Tibial nerve (tissue), 4 donors: ENCODE results near the gene PNMA1. TPM values are rescaled to one million over a fixed set of nuclear protein-coding genes. Genes with fewer than 3 reads are reported as not detected.

Source experiments
- DNase-seq, 2 donors: peaks; one replicate each; pipeline ENCODE4 v3.0.0-alpha.2; 2019; ENCODE audit warnings: low spot score in 2 of 2
- H3K27ac ChIP-seq, 4 donors: fragments of 200-600 bp; sonication (generic) in 3 of 4; one replicate each; pipeline ENCODE4 v1.5.1; 2017 to 2019; ENCODE audit warnings: mild to moderate bottlenecking in 1 of 4
- H3K27me3 ChIP-seq, 2 donors: fragments of 200-600 bp; sonication (generic) in 1 of 2; one replicate each; pipeline versions ENCODE4 v1.5.1 to v1.6.0; 2017 to 2019
- H3K36me3 ChIP-seq, 3 donors: fragments of 200-600 bp; sonication (generic); one replicate each; pipeline ENCODE4 v1.5.1; 2018 to 2019
- H3K4me1 ChIP-seq, 4 donors: fragments of 200-600 bp; sonication (generic) in 3 of 4; one replicate each; pipeline ENCODE4 v1.5.1; 2017 to 2019
- H3K4me3 ChIP-seq, 4 donors: fragments of 200-600 bp; sonication (generic) in 3 of 4; one replicate each; pipeline ENCODE4 v1.5.1; 2017 to 2019; ENCODE audit warnings: mild to moderate bottlenecking in 1 of 4, moderate library complexity in 1 of 4
- H3K9me3 ChIP-seq, 4 donors: fragments of 200-600 bp; sonication (generic) in 3 of 4; one replicate each; pipeline ENCODE4 v1.5.1; 2017 to 2019
- CTCF ChIP-seq, 5 experiments: fragments of 200-600 bp in 3 of 5; fragments of 450-650 bp in 2 of 5; sonication (generic) in 3 of 5; IDR thresholded peaks; one replicate each; pipeline ENCODE4 v1.5.1; 2016 to 2019; ENCODE audit warnings: antibody characterized with exemption in 5 of 5, mild to moderate bottlenecking in 3 of 5, moderate library complexity in 2 of 5
- EP300 ChIP-seq, 2 donors: sonication (generic); formaldehyde crosslinking; IDR thresholded peaks; one replicate each; pipeline ENCODE4 v1.6.1; 2017; ENCODE audit warnings: antibody characterized with exemption in 2 of 2, mild to moderate bottlenecking in 1 of 2
- POLR2A ChIP-seq, 2 donors: fragments of 450-650 bp; IDR thresholded peaks; one replicate each; pipeline ENCODE4 v1.6.1; 2017; ENCODE audit warnings: antibody characterized with exemption in 2 of 2, mild to moderate bottlenecking in 2 of 2, moderate library complexity in 2 of 2
- WGBS, 2 donors: methylation state at CpG; one replicate each; pipeline ENCODE4 v1.1.5; 2018; 5-methylcytosine and 5-hydroxymethylcytosine counted together
- small RNA-seq: library from RNA; depleted of rRNA; stranded (forward); fragments of <200 nt; gene quantifications from one replicate; pipeline ENCODE3, GENCODE V24; 2016
- total RNA-seq, 4 donors: library from RNA; depleted of rRNA; stranded (reverse); fragments of >200 nt; gene quantifications; one replicate each; pipeline ENCODE4 v1.1.0, GENCODE V29; 2016

The PNMA1 gene
- total RNA-seq, 4 donors from 2014 or later, result 21.2 to 43.5 (median 34.2) TPM

DNA sequence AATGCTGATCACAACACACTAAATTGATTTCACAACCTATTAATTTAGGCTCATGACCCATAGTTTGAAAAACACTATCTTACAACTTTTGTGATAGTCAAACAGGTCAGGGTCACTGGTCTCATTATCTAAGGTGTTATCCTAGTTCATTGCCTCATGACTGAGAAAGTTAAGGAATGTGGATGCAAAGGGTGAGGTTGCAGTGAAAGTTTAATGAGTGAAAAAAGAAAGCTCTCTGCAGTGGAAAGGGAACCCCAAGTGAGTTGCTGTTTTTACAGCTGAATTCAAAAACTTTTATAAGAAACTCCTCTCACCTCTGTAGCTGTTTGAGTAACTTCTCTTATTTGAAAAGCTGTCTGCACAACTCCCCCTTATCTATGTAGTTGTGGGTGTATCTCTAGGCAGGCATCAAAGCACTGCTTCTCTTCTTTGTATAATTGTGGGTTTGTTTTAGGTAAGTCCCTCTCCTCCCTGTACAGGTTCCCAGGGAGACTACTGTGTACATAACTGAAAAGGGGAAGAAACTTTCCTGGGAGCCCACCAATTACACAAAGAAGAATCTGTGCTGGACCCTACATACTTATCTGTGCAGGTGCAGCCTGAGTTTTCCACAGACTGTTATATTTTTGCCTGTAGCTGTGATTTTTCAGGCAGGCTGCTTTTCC, 50.5 kb downstream of the PNMA1 start:
- no peak for DNase-seq
- Histone ChIP-seq H3K9me3 (no peaks in the 10 kb centered on the region), H3K36me3 (peaks cover 0 to 34% (median 0%) of the 10 kb centered on the region in 3 donors), H3K4me3 (no peak overlapping the region), H3K27ac (no peak overlapping the region), H3K4me1 (peaks cover 0 to 1% (median 0%) of the 10 kb centered on the region in 4 donors), H3K27me3 (no peaks in the 10 kb centered on the region)
- TF ChIP-seq EP300 (IDR thresholded peaks at IDR 0.05), result no peak
- TF ChIP-seq POLR2A (IDR thresholded peaks at IDR 0.05), result no peak
- no peak for TF ChIP-seq CTCF (IDR thresholded peaks at IDR 0.05)

- Histone ChIP-seq H3K4me1 (peaks cover 0 to 3% (median 0%) of the 10 kb centered on the region in 4 donors), H3K27ac (no peak overlapping the region), H3K4me3 (no peak overlapping the region), H3K36me3 (peaks cover 0 to 35% (median 0%) of the 10 kb centered on the region in 3 donors), H3K27me3 (no peaks in the 10 kb centered on the region), H3K9me3 (no peaks in the 10 kb centered on the region)
- TF ChIP-seq POLR2A (IDR thresholded peaks at IDR 0.05) (no peak), EP300 (IDR thresholded peaks at IDR 0.05) (no peak), CTCF (IDR thresholded peaks at IDR 0.05) (no peak)
- no peak for DNase-seq
- 77 to 80% methylated on average over 1 of the region's 1 CpG for WGBS, 2 donors
Observed at GRCh38 chr14:73662487-73662943, 51.7 kb downstream of the PNMA1 start.

DNA sequence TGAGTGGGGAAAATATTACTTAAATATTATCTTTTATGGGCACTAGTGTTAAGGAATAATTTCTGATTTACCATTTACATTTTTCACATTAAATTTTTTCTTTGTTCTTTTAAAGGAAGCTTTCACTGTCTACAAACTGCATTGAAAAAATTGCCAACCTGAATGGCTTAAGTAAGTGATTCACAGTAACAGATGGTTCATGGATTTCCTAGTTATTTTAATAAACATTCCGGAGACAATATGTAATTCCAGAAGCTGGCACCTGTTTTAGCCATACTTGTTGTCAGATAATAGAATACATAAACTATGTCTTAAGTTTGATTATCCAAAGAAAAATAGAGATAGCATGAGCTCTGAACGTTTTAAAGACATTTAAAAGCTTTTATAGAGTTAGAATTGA, 52.3 kb downstream of the PNMA1 start:
- Histone ChIP-seq H3K36me3 (peaks cover 0 to 35% (median 0%) of the 10 kb centered on the region in 3 donors), H3K27me3 (no peaks in the 10 kb centered on the region), H3K4me1 (peaks cover 0 to 3% (median 0%) of the 10 kb centered on the region in 4 donors), H3K4me3 (no peak overlapping the region), H3K27ac (no peak overlapping the region), H3K9me3 (no peaks in the 10 kb centered on the region)
- 68 to 83% methylated on average over 2 of the region's 2 CpGs for WGBS, 2 donors
- no peak for TF ChIP-seq EP300 (IDR thresholded peaks at IDR 0.05)
- TF ChIP-seq CTCF (IDR thresholded peaks at IDR 0.05), result no peak
- no peak for TF ChIP-seq POLR2A (IDR thresholded peaks at IDR 0.05)
- no peak for DNase-seq

Small RNAs within 50 kb of the gene (small RNA-seq; reads per million reads assigned to genes)
- not detected for gene MIR4505

Other genes starting within 250 kb of the PNMA1 start
- gene RIOX1, start 223.5 kb downstream of the PNMA1 start, total RNA-seq, result 10 to 100 TPM; 25.5 to 28.6 (median 26.8) TPM
- gene ACOT1, start 177.2 kb downstream of the PNMA1 start, total RNA-seq, result 10 to 100 TPM in 1 of 4 donors, 1 to 10 TPM in 3; 5.7 to 28.2 (median 8.5) TPM
- gene HEATR4, start 155.4 kb downstream of the PNMA1 start, total RNA-seq, result 1 to 10 TPM in 2 of 4 donors, under 1 TPM in 2; 0.21 to 2.9 (median 1.2) TPM
- 10 to 100 TPM; 25.9 to 95.0 (median 72.7) TPM for gene ACOT2, start 145.2 kb downstream of the PNMA1 start, total RNA-seq
- 1 to 10 TPM in 2 of 4 donors, under 1 TPM in 2; 0.20 to 3.3 (median 1.6) TPM for gene ACOT4, start 122.5 kb downstream of the PNMA1 start, total RNA-seq
- under 1 TPM in 1 of 4 donors, not detected in 3; 0.39 TPM for gene ACOT6, start 101.9 kb downstream of the PNMA1 start, total RNA-seq
- 10 to 100 TPM in 2 of 4 donors, 1 to 10 TPM in 2; 7.5 to 21.0 (median 9.8) TPM for gene DNAL1, start 69.4 kb downstream of the PNMA1 start, total RNA-seq
- gene PTGR2, start 137.4 kb upstream of the PNMA1 start, total RNA-seq, result 10 to 100 TPM in 1 of 4 donors, 1 to 10 TPM in 3; 6.3 to 12.9 (median 9.0) TPM
- gene ZNF410, start 172.5 kb upstream of the PNMA1 start, total RNA-seq, result 10 to 100 TPM; 42.0 to 49.8 (median 46.8) TPM
- gene FAM161B, start 235.7 kb upstream of the PNMA1 start, total RNA-seq, result 10 to 100 TPM in 1 of 4 donors, 1 to 10 TPM in 3; 6.9 to 10.7 (median 9.3) TPM
- 10 to 100 TPM; 20.3 to 42.3 (median 27.8) TPM for gene COQ6, start 235.9 kb upstream of the PNMA1 start, total RNA-seq